Erythroblast (primary cell): ENCODE data around the gene KCNH3.
"Not testable (repeated sequence)": the region's sequence is repeated elsewhere in the genome, so short reads cannot be mapped to it uniquely, and the experiment has no call there.

Experiments used
- DNase-seq, 2 experiments: peaks; one replicate each; lab custom pipeline; 2025; lab: John Stamatoyannopoulos, UW
- GATA1 ChIP-seq: IDR thresholded peaks from 2 replicates; pipeline ENCODE4 v1.6.1; 2011; ENCODE audit warnings: low read depth, mild to moderate bottlenecking, control low read depth, low read length, moderate library complexity
- POLR2A ChIP-seq: IDR thresholded peaks from 2 replicates; pipeline ENCODE4 v1.6.1; 2011; ENCODE audit warnings: mild to moderate bottlenecking, low read length

The KCNH3 gene

DNA sequence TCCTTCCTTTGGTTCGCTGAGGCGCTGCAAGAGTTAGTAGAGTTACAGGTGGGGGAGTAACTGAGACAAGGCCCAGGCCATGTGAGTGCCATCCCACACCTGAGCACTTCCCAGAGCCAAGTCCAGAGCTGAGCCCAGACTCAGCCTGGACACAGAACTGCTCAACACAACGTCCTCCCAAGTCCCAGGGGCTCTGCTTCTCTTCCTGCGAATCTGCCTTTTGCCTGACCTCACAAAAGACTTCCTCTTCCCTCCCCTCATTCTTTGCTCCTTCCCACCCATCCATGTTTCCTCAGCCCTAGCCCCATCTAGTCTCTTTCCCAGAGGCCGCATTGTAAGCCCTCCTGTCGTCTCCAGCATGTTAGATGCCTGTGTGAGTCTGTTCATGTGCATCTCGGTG is 45.8 kb downstream of the KCNH3 start:
- DNase-seq = no peak
- no peak for TF ChIP-seq GATA1
- no peak for TF ChIP-seq POLR2A

GRCh38 chr12:49585477-49586459 is 46.9 kb downstream of the KCNH3 start:
- TF ChIP-seq GATA1 (no peak), POLR2A (no peak)
- DNase-seq = no peak

- DNase-seq = peak in 1 of 2 experiments; percentile 6
- TF ChIP-seq POLR2A (no peak), GATA1 (no peak)
Observed at GRCh38 chr12:49587174-49587908, 48.5 kb downstream of the KCNH3 start.

GRCh38 chr12:49588281-49588680 is 49.5 kb downstream of the KCNH3 start:
- TF ChIP-seq GATA1 = no peak
- no peak for TF ChIP-seq POLR2A
- DNase-seq = no peak

- DNase-seq = peak; percentile 14 to 52
- TF ChIP-seq GATA1 (no peak), POLR2A (no peak)
Observed at GRCh38 chr12:49588721-49589516, 50.1 kb downstream of the KCNH3 start.

DNA sequence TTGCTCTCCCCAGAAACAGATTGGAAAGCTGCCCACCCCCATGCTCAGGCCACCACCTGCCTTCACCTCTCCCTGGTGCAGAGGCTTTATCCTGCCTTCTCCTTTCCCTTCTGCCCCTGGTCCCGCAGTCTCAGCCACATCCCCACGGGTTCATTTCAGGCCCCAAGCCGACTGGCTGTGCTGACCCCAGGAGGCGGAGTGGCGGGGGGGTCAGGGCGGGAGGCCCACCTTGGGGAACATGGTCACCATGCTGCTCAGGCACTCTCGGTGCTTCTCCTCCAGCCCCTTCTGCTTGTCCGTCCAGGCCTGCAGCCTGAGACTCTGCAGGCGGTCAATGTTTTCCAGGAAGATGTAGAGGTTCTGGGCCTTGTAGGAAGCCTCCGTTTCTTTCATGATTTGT is 59.7 kb downstream of the KCNH3 start:
- DNase-seq = no peak
- no peak for TF ChIP-seq GATA1
- TF ChIP-seq POLR2A = no peak

- DNase-seq = no peak
- TF ChIP-seq GATA1 (no peak), POLR2A (no peak)
Observed at GRCh38 chr12:49599961-49600360, 61.1 kb downstream of the KCNH3 start.

DNA sequence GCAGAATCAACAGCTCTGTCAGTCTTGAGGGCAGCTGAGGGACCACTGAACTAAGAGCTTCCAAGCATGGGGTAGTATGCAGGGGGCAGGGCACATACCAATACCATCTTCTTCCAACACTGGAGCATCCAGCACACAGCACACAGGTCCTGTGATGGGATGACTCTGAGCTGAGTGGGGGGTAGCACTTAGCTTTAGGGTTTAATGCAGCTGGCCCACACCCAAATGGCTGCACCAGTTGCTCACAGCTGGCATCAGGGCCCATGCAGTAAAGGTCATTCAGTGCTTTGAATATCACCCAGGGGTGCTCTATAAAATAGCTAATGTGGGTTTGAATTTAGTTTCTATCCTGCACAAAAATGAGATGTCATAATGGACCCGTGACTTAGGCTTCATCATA is 64.9 kb downstream of the KCNH3 start:
- TF ChIP-seq GATA1 (no peak), POLR2A (no peak)
- DNase-seq = no peak

- DNase-seq = no peak
- TF ChIP-seq POLR2A (no peak), GATA1 (no peak)
Observed at GRCh38 chr12:49604856-49605255, 66.0 kb downstream of the KCNH3 start.

- not testable (repeated sequence) for DNase-seq
Observed at GRCh38 chr12:49605539-49605938, 66.7 kb downstream of the KCNH3 start, which contains the start of gene FAM186B. Gene FAM186B, minus strand, starts transcription at chr12:49605639. Its CDS starts 162 bp downstream, at chr12:49605477.
